Tibial nerve (tissue), 4 donors: ENCODE data around the gene CLEC14A. TPM values are rescaled to one million over a fixed set of nuclear protein-coding genes. Genes with fewer than 3 reads are reported as not detected.

Experiments
- DNase-seq, 2 donors: peaks; one replicate each; pipeline ENCODE4 v3.0.0-alpha.2; 2019; ENCODE audit warnings: low spot score in 2 of 2
- H3K27ac ChIP-seq, 4 donors: fragments of 200-600 bp; sonication (generic) in 3 of 4; one replicate each; pipeline ENCODE4 v1.5.1; 2017 to 2019; ENCODE audit warnings: mild to moderate bottlenecking in 1 of 4
- H3K27me3 ChIP-seq, 2 donors: fragments of 200-600 bp; sonication (generic) in 1 of 2; one replicate each; pipeline versions ENCODE4 v1.5.1 to v1.6.0; 2017 to 2019
- H3K36me3 ChIP-seq, 3 donors: fragments of 200-600 bp; sonication (generic); one replicate each; pipeline ENCODE4 v1.5.1; 2018 to 2019
- H3K4me1 ChIP-seq, 4 donors: fragments of 200-600 bp; sonication (generic) in 3 of 4; one replicate each; pipeline ENCODE4 v1.5.1; 2017 to 2019
- H3K4me3 ChIP-seq, 4 donors: fragments of 200-600 bp; sonication (generic) in 3 of 4; one replicate each; pipeline ENCODE4 v1.5.1; 2017 to 2019; ENCODE audit warnings: mild to moderate bottlenecking in 1 of 4, moderate library complexity in 1 of 4
- H3K9me3 ChIP-seq, 4 donors: fragments of 200-600 bp; sonication (generic) in 3 of 4; one replicate each; pipeline ENCODE4 v1.5.1; 2017 to 2019
- EP300 ChIP-seq, 2 donors: sonication (generic); formaldehyde crosslinking; IDR thresholded peaks; one replicate each; pipeline ENCODE4 v1.6.1; 2017; ENCODE audit warnings: antibody characterized with exemption in 2 of 2, mild to moderate bottlenecking in 1 of 2
- POLR2A ChIP-seq, 2 donors: fragments of 450-650 bp; IDR thresholded peaks; one replicate each; pipeline ENCODE4 v1.6.1; 2017; ENCODE audit warnings: antibody characterized with exemption in 2 of 2, mild to moderate bottlenecking in 2 of 2, moderate library complexity in 2 of 2
- WGBS, 2 donors: methylation state at CpG; one replicate each; pipeline ENCODE4 v1.1.5; 2018; 5-methylcytosine and 5-hydroxymethylcytosine counted together
- total RNA-seq, 4 donors: library from RNA; depleted of rRNA; stranded (reverse); fragments of >200 nt; gene quantifications; one replicate each; pipeline ENCODE4 v1.1.0, GENCODE V29; 2016
- TF ChIP-seq, protein P1 (sequence below), 5 experiments: fragments of 200-600 bp in 3 of 5; fragments of 450-650 bp in 2 of 5; sonication (generic) in 3 of 5; IDR thresholded peaks; one replicate each; pipeline ENCODE4 v1.5.1; 2016 to 2019; ENCODE audit warnings: antibody characterized with exemption in 5 of 5, mild to moderate bottlenecking in 3 of 5, moderate library complexity in 2 of 5

The CLEC14A gene
- total RNA-seq, 4 donors from 2014 or later: 28.5 to 76.5 (median 64.3) TPM

DNA sequence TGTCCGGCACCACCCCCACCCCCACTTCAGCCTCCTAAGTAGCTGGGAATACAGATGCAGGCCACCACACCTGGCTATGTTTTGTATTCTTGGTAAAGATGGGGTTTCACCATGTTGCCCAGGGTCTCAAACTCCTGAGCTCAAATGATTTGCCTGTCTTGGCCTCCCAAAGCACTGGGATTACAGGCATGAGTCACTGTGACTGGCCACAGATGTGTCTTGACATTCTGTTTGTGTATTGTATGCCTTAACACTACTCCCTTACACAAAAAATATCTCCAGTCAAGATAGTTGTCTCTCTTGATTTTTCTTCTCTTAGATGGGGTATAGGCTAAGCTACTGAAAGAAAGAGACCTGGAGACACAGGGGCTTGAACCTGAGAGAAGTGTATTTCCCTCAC lies 17.6 kb downstream of the CLEC14A start:
- TF ChIP-seq EP300 (IDR thresholded peaks at IDR 0.05) (no peak), POLR2A (IDR thresholded peaks at IDR 0.05) (no peak)
- TF ChIP-seq, protein P1, sequence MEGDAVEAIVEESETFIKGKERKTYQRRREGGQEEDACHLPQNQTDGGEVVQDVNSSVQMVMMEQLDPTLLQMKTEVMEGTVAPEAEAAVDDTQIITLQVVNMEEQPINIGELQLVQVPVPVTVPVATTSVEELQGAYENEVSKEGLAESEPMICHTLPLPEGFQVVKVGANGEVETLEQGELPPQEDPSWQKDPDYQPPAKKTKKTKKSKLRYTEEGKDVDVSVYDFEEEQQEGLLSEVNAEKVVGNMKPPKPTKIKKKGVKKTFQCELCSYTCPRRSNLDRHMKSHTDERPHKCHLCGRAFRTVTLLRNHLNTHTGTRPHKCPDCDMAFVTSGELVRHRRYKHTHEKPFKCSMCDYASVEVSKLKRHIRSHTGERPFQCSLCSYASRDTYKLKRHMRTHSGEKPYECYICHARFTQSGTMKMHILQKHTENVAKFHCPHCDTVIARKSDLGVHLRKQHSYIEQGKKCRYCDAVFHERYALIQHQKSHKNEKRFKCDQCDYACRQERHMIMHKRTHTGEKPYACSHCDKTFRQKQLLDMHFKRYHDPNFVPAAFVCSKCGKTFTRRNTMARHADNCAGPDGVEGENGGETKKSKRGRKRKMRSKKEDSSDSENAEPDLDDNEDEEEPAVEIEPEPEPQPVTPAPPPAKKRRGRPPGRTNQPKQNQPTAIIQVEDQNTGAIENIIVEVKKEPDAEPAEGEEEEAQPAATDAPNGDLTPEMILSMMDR (IDR thresholded peaks at IDR 0.05): no peak
- Histone ChIP-seq H3K4me1 (no peaks in the 10 kb centered on the region), H3K4me3 (no peak overlapping the region), H3K27me3 (no peaks in the 10 kb centered on the region), H3K9me3 (no peaks in the 10 kb centered on the region), H3K36me3 (no peaks in the 10 kb centered on the region), H3K27ac (no peak overlapping the region)
- WGBS, 2 donors: 75 to 84% methylated on average over 1 of the region's 1 CpG
- no peak for DNase-seq

DNA sequence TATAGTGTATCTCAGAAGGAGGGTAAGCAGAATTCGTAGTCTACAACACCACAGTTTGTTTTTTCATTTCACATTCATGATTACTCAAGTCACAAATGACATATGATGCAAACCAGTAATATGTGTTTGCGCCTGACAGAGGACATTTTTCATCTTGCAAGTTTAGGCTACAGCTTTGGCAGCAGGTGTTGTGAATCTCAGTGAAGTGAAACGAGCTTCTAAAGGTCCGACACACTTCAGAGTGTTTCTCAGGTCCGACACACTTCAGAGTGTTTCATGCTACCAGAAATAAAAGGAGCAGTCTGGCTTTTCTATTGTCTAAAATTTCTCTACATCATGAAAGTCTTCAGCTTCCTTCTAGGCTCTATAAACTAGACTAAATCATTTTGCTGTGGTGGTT lies 22.7 kb downstream of the CLEC14A start:
- no peak for DNase-seq
- Histone ChIP-seq H3K4me3 (no peak overlapping the region), H3K36me3 (no peaks in the 10 kb centered on the region), H3K27me3 (no peaks in the 10 kb centered on the region), H3K9me3 (no peaks in the 10 kb centered on the region), H3K4me1 (no peaks in the 10 kb centered on the region), H3K27ac (no peak overlapping the region)
- 83 to 85% methylated on average over 5 of the region's 5 CpGs for WGBS, 2 donors
- TF ChIP-seq POLR2A (IDR thresholded peaks at IDR 0.05) (no peak), EP300 (IDR thresholded peaks at IDR 0.05) (no peak)
- TF ChIP-seq, protein P1 (IDR thresholded peaks at IDR 0.05): no peak

DNA sequence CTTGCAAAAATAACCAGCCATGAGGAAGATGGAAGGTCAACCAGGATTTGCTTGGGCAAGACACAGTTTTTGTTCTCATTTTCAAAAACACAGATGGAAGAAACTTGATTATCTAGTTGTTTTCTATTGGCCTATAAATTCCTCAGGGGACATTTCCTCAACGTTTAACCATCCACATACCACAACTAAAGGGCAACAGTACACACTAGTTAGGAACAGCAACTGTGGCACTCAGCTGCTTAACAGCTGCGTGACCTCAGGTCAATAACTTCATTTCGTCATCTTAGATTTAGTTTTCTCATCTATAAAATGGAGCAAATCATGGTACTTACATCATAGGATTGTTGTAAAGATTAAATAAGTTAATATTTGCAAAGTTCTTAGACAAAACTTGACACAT lies 29.5 kb downstream of the CLEC14A start:
- TF ChIP-seq, protein P1 (IDR thresholded peaks at IDR 0.05): no peak
- no peak for TF ChIP-seq POLR2A (IDR thresholded peaks at IDR 0.05)
- TF ChIP-seq EP300 (IDR thresholded peaks at IDR 0.05): no peak
- Histone ChIP-seq H3K4me1 (no peaks in the 10 kb centered on the region), H3K36me3 (no peaks in the 10 kb centered on the region), H3K4me3 (no peak overlapping the region), H3K27me3 (no peaks in the 10 kb centered on the region), H3K9me3 (no peaks in the 10 kb centered on the region), H3K27ac (no peak overlapping the region)
- WGBS, 2 donors: 56 to 63% methylated on average over 3 of the region's 3 CpGs
- DNase-seq: no peak

DNA sequence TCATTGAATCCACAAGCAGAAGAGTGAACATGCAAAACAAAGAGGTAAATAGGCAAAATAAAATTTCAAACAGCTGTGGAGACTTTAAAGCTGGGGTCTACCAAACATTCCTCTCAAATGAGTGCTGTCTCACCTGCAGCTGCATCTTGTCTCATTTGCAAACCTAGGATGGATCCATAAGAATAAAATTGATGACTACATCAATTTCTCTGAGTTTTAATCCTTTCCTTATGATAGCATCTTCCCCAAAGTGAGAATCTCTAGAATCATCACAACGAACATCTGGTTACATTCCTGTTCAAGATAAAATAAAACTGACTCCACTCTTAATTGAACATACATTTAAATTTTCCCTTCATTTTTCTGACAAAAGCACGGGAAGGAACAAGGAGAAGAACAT lies 29.9 kb downstream of the CLEC14A start:
- Histone ChIP-seq H3K9me3 (no peaks in the 10 kb centered on the region), H3K36me3 (no peaks in the 10 kb centered on the region), H3K27me3 (no peaks in the 10 kb centered on the region), H3K4me3 (no peak overlapping the region), H3K27ac (no peak overlapping the region), H3K4me1 (no peaks in the 10 kb centered on the region)
- no peak for TF ChIP-seq POLR2A (IDR thresholded peaks at IDR 0.05)
- TF ChIP-seq, protein P1 (IDR thresholded peaks at IDR 0.05): no peak
- TF ChIP-seq EP300 (IDR thresholded peaks at IDR 0.05): no peak
- WGBS, 2 donors: 70 to 78% methylated on average over 2 of the region's 2 CpGs
- DNase-seq: no peak

DNA sequence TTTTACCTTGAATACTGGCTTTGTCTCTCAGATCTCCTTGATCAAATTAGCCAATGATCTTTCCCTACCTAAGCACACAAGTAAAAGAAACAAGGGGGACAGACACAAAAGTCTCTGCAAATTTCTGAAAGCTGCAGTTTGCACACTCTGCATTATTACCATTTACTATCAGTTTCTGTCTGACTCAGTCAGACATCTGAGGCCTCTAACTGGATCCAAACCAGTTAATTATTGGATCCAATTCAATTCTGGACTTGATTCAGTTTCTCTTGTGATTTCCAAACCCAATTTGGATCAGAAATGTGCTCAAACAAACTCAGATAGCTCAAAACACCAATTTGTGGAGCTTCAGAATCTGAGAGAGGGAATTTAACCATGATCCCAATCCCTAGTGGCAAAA lies 31.6 kb downstream of the CLEC14A start:
- Histone ChIP-seq H3K9me3 (no peaks in the 10 kb centered on the region), H3K4me3 (no peak overlapping the region), H3K27ac (no peak overlapping the region), H3K27me3 (no peaks in the 10 kb centered on the region), H3K4me1 (no peaks in the 10 kb centered on the region), H3K36me3 (no peaks in the 10 kb centered on the region)
- TF ChIP-seq, protein P1 (IDR thresholded peaks at IDR 0.05): no peak
- no peak for TF ChIP-seq POLR2A (IDR thresholded peaks at IDR 0.05)
- TF ChIP-seq EP300 (IDR thresholded peaks at IDR 0.05): no peak
- no peak for DNase-seq
